Measurements from ENCODE around the gene TSPAN4.

DNA sequence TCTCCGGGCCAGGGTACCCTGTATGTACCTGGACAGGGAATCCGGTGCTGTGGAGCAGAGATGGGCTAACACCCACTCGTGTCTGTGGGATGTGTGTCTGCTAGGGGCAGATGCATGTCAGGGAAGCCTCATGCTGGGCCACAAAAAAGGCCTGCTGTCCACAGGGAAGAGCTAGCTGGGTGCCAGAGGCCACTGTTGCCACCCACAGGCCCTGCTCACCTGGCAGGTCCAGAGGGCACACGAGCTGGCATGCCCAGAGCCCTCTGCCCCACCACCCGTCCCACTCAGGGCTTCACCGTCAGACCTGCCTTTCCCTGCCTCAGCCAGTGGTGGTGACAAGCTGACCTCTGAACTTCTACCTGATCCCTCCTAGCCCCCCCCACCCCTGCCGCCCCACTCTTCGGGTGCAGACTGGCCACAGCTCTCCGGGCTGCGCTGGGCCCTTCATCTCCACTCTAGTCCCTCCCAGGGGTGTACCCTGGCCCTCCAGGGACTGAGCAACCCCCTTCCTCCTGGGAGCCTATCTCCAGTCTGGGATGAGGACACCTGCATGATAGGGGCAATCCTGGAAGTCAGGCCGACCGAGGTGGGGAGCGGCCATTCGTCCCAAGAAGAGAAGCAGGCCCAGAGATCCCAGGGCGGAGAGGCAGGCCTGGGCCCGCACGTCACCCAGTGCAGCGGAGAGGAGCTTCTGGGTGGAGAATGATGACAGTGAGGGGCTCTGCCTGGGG, 45.9 kb upstream of the TSPAN4 start:
- TF ChIP-seq, protein P1, sequence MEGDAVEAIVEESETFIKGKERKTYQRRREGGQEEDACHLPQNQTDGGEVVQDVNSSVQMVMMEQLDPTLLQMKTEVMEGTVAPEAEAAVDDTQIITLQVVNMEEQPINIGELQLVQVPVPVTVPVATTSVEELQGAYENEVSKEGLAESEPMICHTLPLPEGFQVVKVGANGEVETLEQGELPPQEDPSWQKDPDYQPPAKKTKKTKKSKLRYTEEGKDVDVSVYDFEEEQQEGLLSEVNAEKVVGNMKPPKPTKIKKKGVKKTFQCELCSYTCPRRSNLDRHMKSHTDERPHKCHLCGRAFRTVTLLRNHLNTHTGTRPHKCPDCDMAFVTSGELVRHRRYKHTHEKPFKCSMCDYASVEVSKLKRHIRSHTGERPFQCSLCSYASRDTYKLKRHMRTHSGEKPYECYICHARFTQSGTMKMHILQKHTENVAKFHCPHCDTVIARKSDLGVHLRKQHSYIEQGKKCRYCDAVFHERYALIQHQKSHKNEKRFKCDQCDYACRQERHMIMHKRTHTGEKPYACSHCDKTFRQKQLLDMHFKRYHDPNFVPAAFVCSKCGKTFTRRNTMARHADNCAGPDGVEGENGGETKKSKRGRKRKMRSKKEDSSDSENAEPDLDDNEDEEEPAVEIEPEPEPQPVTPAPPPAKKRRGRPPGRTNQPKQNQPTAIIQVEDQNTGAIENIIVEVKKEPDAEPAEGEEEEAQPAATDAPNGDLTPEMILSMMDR (IDR thresholded peaks at IDR 0.05), result no peak
- TF ChIP-seq POLR2A (IDR thresholded peaks at IDR 0.05), result no peak

Measured in lower leg skin (tissue), 3 donors.